ENCODE measurements around the gene RAD54L. TPM values are rescaled to one million over a fixed set of nuclear protein-coding genes. Genes with fewer than 3 reads are reported as not detected.

Gene RAD54L
- 2.0 and 5.3 TPM in 2 replicates for total RNA-seq

DNA sequence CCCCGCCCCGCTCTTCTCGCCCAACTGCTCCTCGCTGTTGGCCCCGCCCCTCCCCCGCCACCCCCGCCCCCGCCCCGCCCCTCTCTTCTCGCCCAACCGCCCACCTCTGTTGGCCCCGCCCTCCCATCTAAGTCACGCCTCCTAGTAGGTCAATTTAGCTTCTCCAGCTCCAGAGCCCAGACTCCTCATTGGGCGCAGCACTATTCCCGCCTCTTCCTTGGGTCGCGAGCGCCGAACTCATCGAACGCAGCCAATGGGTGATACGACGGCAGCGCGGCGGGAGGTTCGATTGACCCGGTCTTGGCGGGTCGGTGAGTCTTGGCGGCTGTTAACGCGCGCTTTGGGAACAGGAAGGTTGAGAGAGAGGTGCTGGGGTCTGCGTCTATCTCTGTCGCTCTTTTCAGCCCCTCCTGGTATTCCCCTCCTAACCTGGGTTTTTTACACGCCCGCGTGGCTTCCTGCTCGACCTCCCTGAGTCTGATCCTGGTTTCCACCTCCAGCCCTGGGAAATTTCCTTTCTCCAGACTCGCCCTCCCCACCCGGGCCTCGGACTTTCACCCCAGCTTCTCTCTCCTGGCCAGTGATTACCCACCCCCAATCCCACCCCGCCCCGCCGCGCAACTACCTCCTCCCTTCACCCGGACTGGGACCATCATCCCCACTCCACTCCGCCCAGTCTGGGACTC, at the start of gene RAD54L:
Gene RAD54L (plus strand): TSS at position 328 of the 686 bp plus-strand sequence. CDS start 643 bp downstream, outside the sequence.

DNA sequence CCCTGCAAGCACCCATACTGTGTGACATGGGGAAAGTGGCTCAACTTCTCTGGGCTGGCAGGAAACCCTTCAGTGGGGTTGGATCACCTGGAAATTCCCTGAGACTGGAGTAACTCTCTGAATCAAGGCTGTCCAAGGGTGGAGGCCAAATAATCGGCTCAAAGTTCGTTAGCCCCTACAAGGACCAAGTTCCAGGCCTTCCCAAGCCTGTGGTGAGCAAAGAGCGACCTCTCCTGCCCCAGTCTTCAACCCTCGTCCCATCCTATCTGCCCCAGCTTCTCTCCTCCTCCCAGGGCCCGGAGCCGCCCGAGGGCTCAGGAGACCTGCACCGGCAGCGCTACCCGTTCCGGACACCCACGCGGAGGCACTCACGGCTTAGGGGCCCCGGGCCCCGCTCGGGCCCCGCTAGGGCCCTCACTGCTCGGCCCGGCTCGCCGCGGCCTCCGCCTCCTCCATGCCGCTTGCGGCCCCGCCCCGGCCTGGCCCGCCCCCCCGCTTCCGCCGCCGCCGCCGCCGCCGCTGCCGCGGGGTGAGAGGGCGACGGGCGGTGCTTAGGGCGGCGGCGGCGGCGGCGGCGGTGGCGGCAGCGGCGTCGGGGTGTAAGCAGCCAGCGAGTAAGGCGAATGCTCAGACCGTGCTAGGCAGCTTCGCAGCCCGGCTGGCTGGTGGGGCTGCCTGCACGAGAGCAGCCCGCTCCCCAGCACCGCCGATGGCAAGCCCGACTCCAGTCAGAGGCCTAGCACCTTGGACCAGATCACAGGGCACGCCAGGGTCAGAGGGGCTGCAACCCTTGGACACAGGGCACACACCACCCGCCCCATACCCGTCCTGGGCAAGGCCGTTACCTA, 49.4 kb upstream of the RAD54L start, which contains the start of gene POMGNT1:
Gene POMGNT1 (minus strand): TSS at position 471 of the 848 bp plus-strand sequence. CDS start 613 bp downstream, outside the sequence.

DNA sequence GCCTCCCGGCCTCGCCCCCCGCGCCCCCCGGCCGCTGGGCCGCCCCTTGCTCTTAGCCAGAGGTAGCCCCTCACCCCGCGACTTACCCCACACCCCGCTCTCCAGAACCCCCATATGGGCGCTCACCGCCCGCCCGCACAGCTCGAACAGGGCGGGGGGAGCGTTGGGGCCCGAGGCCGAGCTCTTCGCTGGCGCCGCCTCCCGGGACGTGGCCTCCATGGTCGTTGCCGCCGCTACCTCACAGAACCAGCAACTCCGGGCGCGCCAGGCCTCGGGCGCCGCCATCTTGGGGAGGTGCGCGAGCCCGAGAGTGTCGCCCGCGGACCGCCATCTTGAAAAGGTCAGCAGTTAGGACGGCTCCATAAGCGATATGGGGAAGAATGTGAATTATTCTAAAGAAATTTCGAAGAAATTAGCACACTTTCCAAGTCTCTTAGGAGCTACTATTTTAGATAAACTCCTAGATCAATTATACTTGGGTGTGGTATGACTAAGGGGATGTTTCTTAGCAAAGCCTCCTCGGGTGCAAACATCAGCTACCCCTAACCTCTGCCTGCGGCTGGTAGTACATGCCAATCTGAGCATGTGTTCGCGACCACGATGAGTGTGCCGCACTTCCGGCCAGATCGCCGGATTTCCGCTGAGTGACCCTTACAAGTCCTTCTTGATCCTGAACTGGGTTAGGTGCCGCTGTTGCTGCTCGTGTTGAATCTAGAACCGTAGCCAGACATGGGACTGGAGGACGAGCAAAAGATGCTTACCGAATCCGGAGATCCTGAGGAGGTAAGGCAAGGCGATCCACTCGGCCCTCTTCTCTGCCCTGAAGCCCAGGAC, 55.7 kb downstream of the RAD54L start, which contains the start of the genes LRRC41 and UQCRH:
Gene LRRC41 (minus strand): TSS at position 579 of the 834 bp plus-strand sequence. CDS start 294 bp downstream, at position 285.
Gene UQCRH (plus strand): TSS at position 661 of the 834 bp plus-strand sequence. CDS start 69 bp downstream, at position 730.

Other genes with a start within 250 kb of the RAD54L start
- 11.8 and 14.9 TPM in 2 replicates for gene PIK3R3, start 115.1 kb upstream of the RAD54L start, total RNA-seq
- not detected in 2 replicates for gene TSPAN1, start 72.7 kb upstream of the RAD54L start, total RNA-seq
- gene P3R3URF, start 71.3 kb upstream of the RAD54L start, total RNA-seq: not detected in 2 replicates
- 53.5 and 56.2 TPM in 2 replicates for gene POMGNT1, start 49.3 kb upstream of the RAD54L start, total RNA-seq
- gene LURAP1, start 44.4 kb upstream of the RAD54L start, total RNA-seq: 0.29 and 0.65 TPM in 2 replicates
- 76.4 and 114 TPM in 2 replicates for gene LRRC41, start 55.9 kb downstream of the RAD54L start, total RNA-seq
- gene UQCRH, start 55.9 kb downstream of the RAD54L start, total RNA-seq: 330 and 414 TPM in 2 replicates
- 19.6 and 21.5 TPM in 2 replicates for gene NSUN4, start 93.0 kb downstream of the RAD54L start, total RNA-seq
- 0.48 and 1.3 TPM in 2 replicates for gene FAAH, start 146.6 kb downstream of the RAD54L start, total RNA-seq
- not detected in 2 replicates for gene DMBX1, start 242.1 kb downstream of the RAD54L start, total RNA-seq